22Rv1 (cell line): Measurements from ENCODE around the gene TMEM11.

Experiments used
- CTCF ChIP-seq: fragments of 450-650 bp; IDR thresholded peaks from 2 replicates; pipeline ENCODE4 v1.5.1; 2017; ENCODE audit warnings: mild to moderate bottlenecking
- ZFX ChIP-seq: fragments of 450-650 bp; IDR thresholded peaks from 2 replicates; pipeline ENCODE4 v1.6.1; 2017; ENCODE audit warnings: antibody characterized with exemption, borderline replicate concordance

DNA sequence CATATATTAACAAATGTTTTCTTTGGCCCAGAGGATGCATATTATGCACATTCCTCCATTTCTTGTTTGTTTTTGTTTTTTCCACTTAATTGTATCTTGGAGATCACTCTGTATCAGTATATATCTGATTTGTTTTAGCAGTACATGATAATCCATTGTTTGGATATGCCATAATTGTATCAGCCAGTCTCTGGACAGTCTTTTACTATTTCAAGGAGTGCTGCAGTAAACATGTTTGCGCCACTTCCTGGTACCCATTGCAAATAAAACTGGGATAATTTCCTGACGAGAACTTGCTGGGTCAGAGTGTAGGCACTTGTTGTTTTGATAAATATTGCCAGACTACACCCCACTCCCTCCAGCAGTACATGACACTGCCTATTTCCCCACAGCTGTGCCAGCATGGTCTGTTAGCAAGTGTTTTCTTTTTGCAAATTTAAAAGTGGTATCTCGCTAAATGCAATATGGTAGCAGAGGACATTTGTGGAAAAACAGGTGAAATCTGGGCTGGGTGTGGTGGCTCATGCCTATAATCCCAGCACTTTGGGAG, 4.9 kb upstream of the TMEM11 start:
- TF ChIP-seq CTCF (no peak), ZFX (no peak)
